SK-N-SH treated with all-trans-retinoic acid at 6 μM for 48 hours (cell line): ENCODE data around the gene KCNMA1.

ENCODE experiments used
- ARNTL ChIP-seq: fragments of 450-650 bp; formaldehyde crosslinking; IDR thresholded peaks from 2 replicates; pipeline ENCODE4 v1.5.0; 2020; ENCODE audit warnings: low read depth, mild to moderate bottlenecking, moderate library complexity, borderline replicate concordance
- BACH2 ChIP-seq: fragments of 250-450 bp; sonication (Bioruptor Pico); IDR thresholded peaks from 2 replicates; pipeline ENCODE4 v1.9.0; 2021; ENCODE audit warnings: mild to moderate bottlenecking, borderline replicate concordance
- ESRRG ChIP-seq: fragments of 250-450 bp; sonication (Bioruptor Pico); IDR thresholded peaks from 2 replicates; pipeline ENCODE4 v1.6.1; 2021; ENCODE audit warnings: mild to moderate bottlenecking
- GLIS3 ChIP-seq: fragments of 250-450 bp; sonication (Bioruptor Pico); IDR thresholded peaks from 2 replicates; pipeline ENCODE4 v1.5.0; 2020; ENCODE audit warnings: mild to moderate bottlenecking, moderate library complexity
- OSR1 ChIP-seq: fragments of 250-450 bp; sonication (Bioruptor Pico); IDR thresholded peaks from 2 replicates; pipeline ENCODE4 v1.8.0; 2022; ENCODE audit warnings: moderate library complexity, mild to moderate bottlenecking, inconsistent platforms
- RARB ChIP-seq: fragments of 250-450 bp; sonication (Bioruptor Pico); IDR thresholded peaks from 2 replicates; pipeline ENCODE4 v1.8.0; 2021; ENCODE audit warnings: mild to moderate bottlenecking, moderate library complexity
- SNAI2 ChIP-seq: fragments of 250-450 bp; sonication (Bioruptor Pico); IDR thresholded peaks from 2 replicates; pipeline ENCODE4 v1.5.0; 2020; ENCODE audit warnings: mild to moderate bottlenecking, moderate library complexity
- ZFP30 ChIP-seq: fragments of 450-650 bp; formaldehyde crosslinking; IDR thresholded peaks from 2 replicates; pipeline ENCODE4 v1.5.0; 2022; ENCODE audit warnings: mild to moderate bottlenecking, moderate library complexity
- ZNF565 ChIP-seq: fragments of 450-650 bp; formaldehyde crosslinking; conservative IDR thresholded peaks from 2 replicates; pipeline ENCODE4 v1.5.0; 2020; ENCODE audit warnings: low read depth, mild to moderate bottlenecking, moderate library complexity
- TF ChIP-seq, protein P1 (sequence below): fragments of 250-450 bp; sonication (Bioruptor Pico); IDR thresholded peaks from 2 replicates; pipeline ENCODE4 v1.5.1; 2021; ENCODE audit warnings: mild to moderate bottlenecking, moderate library complexity
- TF ChIP-seq, protein P2 (sequence below): fragments of 250-450 bp; sonication (Bioruptor Pico); IDR thresholded peaks from 2 replicates; pipeline ENCODE4 v1.8.0; 2020; ENCODE audit warnings: mild to moderate bottlenecking, moderate library complexity, borderline replicate concordance
- TF ChIP-seq, protein P3 (sequence below): fragments of 250-450 bp; sonication (Bioruptor Pico); IDR thresholded peaks from 2 replicates; pipeline ENCODE4 v1.8.0; 2021; ENCODE audit warnings: low read depth, mild to moderate bottlenecking, moderate library complexity, borderline replicate concordance
- TF ChIP-seq, protein P4 (sequence below): fragments of 250-450 bp; sonication (Bioruptor Pico); IDR thresholded peaks from 2 replicates; pipeline ENCODE4 v1.5.1; 2020; ENCODE audit warnings: low read depth, mild to moderate bottlenecking, moderate library complexity

DNA sequence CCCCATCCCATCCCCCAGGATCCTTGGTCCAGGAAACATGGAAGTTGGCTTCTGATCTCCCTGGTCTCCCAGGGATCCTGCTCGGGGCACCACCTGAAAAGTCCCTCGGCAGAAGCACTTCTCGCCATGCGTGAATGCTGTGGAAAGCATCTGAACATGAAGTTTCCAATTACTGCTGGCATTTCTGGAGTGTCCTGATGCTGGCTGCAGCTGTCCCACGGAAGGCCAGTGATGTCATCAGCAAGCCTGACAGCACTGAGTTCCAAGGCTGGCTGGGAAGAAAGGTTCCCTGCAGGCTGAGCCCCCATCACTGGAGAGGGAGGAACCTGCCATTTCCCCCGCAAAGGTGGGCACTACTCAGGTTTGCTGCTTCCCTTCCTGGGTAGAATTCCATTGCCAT lies 71.4 kb downstream of the KCNMA1 start:
- no peak for TF ChIP-seq ARNTL
- no peak for TF ChIP-seq BACH2 (CRISPR knock-in tag)
- TF ChIP-seq, protein P1, sequence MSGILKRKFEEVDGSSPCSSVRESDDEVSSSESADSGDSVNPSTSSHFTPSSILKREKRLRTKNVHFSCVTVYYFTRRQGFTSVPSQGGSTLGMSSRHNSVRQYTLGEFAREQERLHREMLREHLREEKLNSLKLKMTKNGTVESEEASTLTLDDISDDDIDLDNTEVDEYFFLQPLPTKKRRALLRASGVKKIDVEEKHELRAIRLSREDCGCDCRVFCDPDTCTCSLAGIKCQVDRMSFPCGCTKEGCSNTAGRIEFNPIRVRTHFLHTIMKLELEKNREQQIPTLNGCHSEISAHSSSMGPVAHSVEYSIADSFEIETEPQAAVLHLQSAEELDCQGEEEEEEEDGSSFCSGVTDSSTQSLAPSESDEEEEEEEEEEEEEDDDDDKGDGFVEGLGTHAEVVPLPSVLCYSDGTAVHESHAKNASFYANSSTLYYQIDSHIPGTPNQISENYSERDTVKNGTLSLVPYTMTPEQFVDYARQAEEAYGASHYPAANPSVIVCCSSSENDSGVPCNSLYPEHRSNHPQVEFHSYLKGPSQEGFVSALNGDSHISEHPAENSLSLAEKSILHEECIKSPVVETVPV (CRISPR knock-in tag), result no peak
- TF ChIP-seq, protein P2, sequence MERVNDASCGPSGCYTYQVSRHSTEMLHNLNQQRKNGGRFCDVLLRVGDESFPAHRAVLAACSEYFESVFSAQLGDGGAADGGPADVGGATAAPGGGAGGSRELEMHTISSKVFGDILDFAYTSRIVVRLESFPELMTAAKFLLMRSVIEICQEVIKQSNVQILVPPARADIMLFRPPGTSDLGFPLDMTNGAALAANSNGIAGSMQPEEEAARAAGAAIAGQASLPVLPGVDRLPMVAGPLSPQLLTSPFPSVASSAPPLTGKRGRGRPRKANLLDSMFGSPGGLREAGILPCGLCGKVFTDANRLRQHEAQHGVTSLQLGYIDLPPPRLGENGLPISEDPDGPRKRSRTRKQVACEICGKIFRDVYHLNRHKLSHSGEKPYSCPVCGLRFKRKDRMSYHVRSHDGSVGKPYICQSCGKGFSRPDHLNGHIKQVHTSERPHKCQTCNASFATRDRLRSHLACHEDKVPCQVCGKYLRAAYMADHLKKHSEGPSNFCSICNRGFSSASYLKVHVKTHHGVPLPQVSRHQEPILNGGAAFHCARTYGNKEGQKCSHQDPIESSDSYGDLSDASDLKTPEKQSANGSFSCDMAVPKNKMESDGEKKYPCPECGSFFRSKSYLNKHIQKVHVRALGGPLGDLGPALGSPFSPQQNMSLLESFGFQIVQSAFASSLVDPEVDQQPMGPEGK (CRISPR knock-in tag), result no peak
- TF ChIP-seq ZNF565 (CRISPR knock-in tag), result no peak
- no peak for TF ChIP-seq SNAI2 (CRISPR knock-in tag)
- no peak for TF ChIP-seq ZFP30 (CRISPR knock-in tag)
- TF ChIP-seq, protein P3, sequence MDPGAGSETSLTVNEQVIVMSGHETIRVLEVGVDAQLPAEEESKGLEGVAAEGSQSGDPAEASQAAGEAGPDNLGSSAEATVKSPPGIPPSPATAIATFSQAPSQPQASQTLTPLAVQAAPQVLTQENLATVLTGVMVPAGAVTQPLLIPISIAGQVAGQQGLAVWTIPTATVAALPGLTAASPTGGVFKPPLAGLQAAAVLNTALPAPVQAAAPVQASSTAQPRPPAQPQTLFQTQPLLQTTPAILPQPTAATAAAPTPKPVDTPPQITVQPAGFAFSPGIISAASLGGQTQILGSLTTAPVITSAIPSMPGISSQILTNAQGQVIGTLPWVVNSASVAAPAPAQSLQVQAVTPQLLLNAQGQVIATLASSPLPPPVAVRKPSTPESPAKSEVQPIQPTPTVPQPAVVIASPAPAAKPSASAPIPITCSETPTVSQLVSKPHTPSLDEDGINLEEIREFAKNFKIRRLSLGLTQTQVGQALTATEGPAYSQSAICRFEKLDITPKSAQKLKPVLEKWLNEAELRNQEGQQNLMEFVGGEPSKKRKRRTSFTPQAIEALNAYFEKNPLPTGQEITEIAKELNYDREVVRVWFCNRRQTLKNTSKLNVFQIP (CRISPR knock-in tag), result no peak
- TF ChIP-seq ESRRG, result no peak
- TF ChIP-seq RARB (CRISPR knock-in tag), result no peak
- no peak for TF ChIP-seq OSR1 (CRISPR knock-in tag)
- no peak for TF ChIP-seq GLIS3
- TF ChIP-seq, protein P4, sequence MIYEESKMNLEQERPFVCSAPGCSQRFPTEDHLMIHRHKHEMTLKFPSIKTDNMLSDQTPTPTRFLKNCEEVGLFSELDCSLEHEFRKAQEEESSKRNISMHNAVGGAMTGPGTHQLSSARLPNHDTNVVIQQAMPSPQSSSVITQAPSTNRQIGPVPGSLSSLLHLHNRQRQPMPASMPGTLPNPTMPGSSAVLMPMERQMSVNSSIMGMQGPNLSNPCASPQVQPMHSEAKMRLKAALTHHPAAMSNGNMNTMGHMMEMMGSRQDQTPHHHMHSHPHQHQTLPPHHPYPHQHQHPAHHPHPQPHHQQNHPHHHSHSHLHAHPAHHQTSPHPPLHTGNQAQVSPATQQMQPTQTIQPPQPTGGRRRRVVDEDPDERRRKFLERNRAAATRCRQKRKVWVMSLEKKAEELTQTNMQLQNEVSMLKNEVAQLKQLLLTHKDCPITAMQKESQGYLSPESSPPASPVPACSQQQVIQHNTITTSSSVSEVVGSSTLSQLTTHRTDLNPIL (CRISPR knock-in tag), result no peak
